Pancreas (tissue), 10 donors: ENCODE data around the gene RAD17. TPM values are rescaled to one million over a fixed set of nuclear protein-coding genes. Genes with fewer than 3 reads are reported as not detected.
A peak's percentile ranks its signal among the peaks of the same experiment; 100 is the strongest.
"Not testable (repeated sequence)": the region's sequence is repeated elsewhere in the genome, so short reads cannot be mapped to it uniquely, and the experiment has no call there.

Experiments
- ATAC-seq, 4 donors: fragments of 200-7000 bp; cut with Tn5 transposase; one replicate each; pipeline versions ENCODE4 v1.8.0 to v1.9.1; 2020; ENCODE audit warnings: mild to moderate bottlenecking in 4 of 4, moderate library complexity in 4 of 4
- DNase-seq, 6 donors: peaks; one replicate each; pipeline ENCODE4 v3.0.0-alpha.2; 2020
- FAIRE-seq: peaks from 2 replicates; lab custom pipeline; 2012; peaks lifted over from hg19 to GRCh38; lab: Jason Lieb, UNC
- H3K27ac ChIP-seq, 4 donors: fragments of 200-600 bp; sonication (generic); 1 replicate in 3 of 4; 2 replicates in 1 of 4; pipeline versions ENCODE4 v1.5.0 to v1.8.0; 2020
- H3K27me3 ChIP-seq, 4 donors: fragments of 200-600 bp; one replicate each; pipeline ENCODE4 v1.8.0; 2021
- H3K36me3 ChIP-seq, 3 donors: fragments of 200-600 bp; sonication (generic) in 1 of 3; one replicate each; pipeline versions ENCODE4 v1.5.0 to v1.8.0; 2020 to 2021
- H3K4me1 ChIP-seq, 3 donors: fragments of 200-600 bp; one replicate each; pipeline ENCODE4 v1.8.0; 2021
- H3K4me3 ChIP-seq, 4 donors: fragments of 200-600 bp; sonication (generic) in 2 of 4; one replicate each; pipeline versions ENCODE4 v1.5.0 to v1.8.0; 2020 to 2021
- H3K9me3 ChIP-seq, 4 donors: fragments of 200-600 bp; one replicate each; pipeline ENCODE4 v1.8.0; 2021
- WGBS, 2 donors: extraction: QIAGEN DNeasy Blood & Tissue Kit; methylation state at CpG; one replicate each; pipeline ENCODE4 v1.1.7; 2013; 5-methylcytosine and 5-hydroxymethylcytosine counted together
- intact Hi-C, 3 donors: fragments of 100-400 bp; cut with DNase I; formaldehyde crosslinking; loops; one replicate each; pipeline versions ENCODE4 v1.11.1 to v1.14.2; 2022
- polyA plus RNA-seq, 2 donors: library from polyadenylated mRNA; stranded (reverse); fragments of 200-250 nt; gene quantifications; one replicate each; pipeline ENCODE4 v1.2.3, GENCODE V29; 2013
- total RNA-seq, 6 donors: library from RNA; stranded (reverse); fragmentation: NEBNext Ultra II Directional in 4 of 6; extraction: Animal tissue kit (Norgen Biotek cat#: 25700) in 4 of 6; gene quantifications; one replicate each; pipeline versions ENCODE4 v1.2.1 to v1.2.4, GENCODE V29; 2021 to 2023
- TF ChIP-seq, protein P1 (sequence below), 4 donors: fragments of 200-600 bp; sonication (generic) in 3 of 4; IDR thresholded peaks; one replicate each; pipeline versions ENCODE4 v1.5.0 to v1.8.0; 2021; ENCODE audit warnings: antibody characterized with exemption in 4 of 4
- donor health status: healthy with polysubstance abuse.
- donor health status: DM: no; HTN: no; CAD: no; lungs with moderate emphysema.
- donor health status: DM: no; HTN: no; CAD: no.
- donor health status: control.
- donor health status: control.
- donor health status: Bipolar disorder and iron deficiency.
- donor health status: DM: yes; HTN: yes; CAD: no.
- donor health status: DM: no; HTN: no; CAD: no.
- donor health status: DM: no; HTN: no; CAD: no.
- donor health status: DM: yes; HTN: yes; CAD: no.

RAD17 gene
- total and polyA plus RNA-seq, 8 donors, result 8.0 to 16.8 (median 11.3) TPM

DNA sequence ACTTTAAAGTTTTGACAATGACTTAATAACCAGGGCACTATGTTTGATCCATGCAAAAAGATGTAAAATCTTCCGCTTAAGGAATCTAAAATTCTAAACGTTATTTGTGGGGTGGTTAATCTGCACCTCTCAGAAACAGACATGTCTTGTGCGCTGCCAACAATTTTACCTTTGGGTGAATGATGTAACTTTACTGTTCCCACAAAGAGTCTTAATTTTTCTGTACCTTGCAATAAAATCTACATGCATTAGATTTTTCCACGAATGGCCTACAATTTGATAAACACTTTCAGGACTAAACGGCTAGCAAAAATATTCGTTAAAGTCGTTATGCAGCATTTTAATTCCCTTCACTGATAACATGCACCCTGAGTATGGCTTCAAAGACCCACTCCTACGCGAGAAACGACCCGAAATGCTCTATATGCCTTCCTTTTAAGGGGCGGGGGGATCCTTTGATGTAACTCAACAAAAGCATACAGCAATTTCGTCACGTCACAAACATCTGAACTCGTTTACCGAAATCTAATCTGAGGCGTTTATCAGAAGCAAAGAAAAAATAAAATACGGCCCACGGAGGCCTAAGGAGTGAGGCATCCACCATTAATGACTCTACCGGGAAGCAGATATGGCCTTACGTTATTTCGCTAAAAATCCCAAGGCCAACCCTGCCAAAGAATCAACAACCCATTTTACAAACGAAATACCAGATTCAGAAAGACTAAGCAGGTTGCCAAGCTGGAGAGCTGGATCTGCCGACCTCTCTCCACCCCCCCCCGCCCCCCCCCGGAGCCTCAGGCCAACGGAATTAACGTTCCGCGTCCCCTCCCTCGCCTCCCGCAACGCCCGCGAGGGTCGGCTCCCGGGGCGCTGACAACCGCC lies 919 bp upstream of the RAD17 start:
- Histone ChIP-seq H3K4me3 (peak overlapping the region; percentile 66 to 85 (median 73)), H3K36me3 (peaks cover 0 to 17% (median 9%) of the 10 kb centered on the region in 3 donors), H3K4me1 (peaks cover 5 to 18% (median 6%) of the 10 kb centered on the region in 3 donors), H3K9me3 (no peaks in the 10 kb centered on the region), H3K27me3 (no peaks in the 10 kb centered on the region), H3K27ac (peak overlapping the region; percentile 98 to 100 (median 99))
- FAIRE-seq (no peak), DNase-seq (no peak), ATAC-seq (peak; percentile 42 to 62 (median 55))
- TF ChIP-seq, protein P1, sequence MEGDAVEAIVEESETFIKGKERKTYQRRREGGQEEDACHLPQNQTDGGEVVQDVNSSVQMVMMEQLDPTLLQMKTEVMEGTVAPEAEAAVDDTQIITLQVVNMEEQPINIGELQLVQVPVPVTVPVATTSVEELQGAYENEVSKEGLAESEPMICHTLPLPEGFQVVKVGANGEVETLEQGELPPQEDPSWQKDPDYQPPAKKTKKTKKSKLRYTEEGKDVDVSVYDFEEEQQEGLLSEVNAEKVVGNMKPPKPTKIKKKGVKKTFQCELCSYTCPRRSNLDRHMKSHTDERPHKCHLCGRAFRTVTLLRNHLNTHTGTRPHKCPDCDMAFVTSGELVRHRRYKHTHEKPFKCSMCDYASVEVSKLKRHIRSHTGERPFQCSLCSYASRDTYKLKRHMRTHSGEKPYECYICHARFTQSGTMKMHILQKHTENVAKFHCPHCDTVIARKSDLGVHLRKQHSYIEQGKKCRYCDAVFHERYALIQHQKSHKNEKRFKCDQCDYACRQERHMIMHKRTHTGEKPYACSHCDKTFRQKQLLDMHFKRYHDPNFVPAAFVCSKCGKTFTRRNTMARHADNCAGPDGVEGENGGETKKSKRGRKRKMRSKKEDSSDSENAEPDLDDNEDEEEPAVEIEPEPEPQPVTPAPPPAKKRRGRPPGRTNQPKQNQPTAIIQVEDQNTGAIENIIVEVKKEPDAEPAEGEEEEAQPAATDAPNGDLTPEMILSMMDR (IDR thresholded peaks at IDR 0.05), result no peak
- 2% methylated on average over 27 to 39 of the region's 39 CpGs for WGBS, 2 donors
- intact Hi-C loops, result no loop called here

- WGBS, 2 donors, result 0 to 1% methylated on average over 16 of the region's 16 CpGs
- Histone ChIP-seq H3K4me3 (peak overlapping the region; percentile 66 to 85 (median 73)), H3K27ac (peak overlapping the region in 2 of 4 donors; percentile 98 to 100), H3K4me1 (peaks cover 5 to 18% (median 6%) of the 10 kb centered on the region in 3 donors), H3K36me3 (peaks cover 0 to 17% (median 9%) of the 10 kb centered on the region in 3 donors)
- intact Hi-C loops, ATAC-seq, H3K27me3 ChIP-seq, FAIRE-seq, DNase-seq, H3K9me3 ChIP-seq: not testable (repeated sequence)
Observed at GRCh38 chr5:69370335-69370734, 717 bp downstream of the RAD17 start.

- TF ChIP-seq, protein P1 (IDR thresholded peaks at IDR 0.05), result no peak
- ATAC-seq (no peak), FAIRE-seq (no peak), DNase-seq (no peak)
- H3K27me3 ChIP-seq, result no peaks in the 10 kb centered on the region
- no peak overlapping the region for H3K4me3 ChIP-seq
- no peaks in the 10 kb centered on the region for H3K9me3 ChIP-seq
- 95 to 96% methylated on average over 5 of the region's 5 CpGs for WGBS, 2 donors
- peaks cover 0 to 20% (median 0%) of the 10 kb centered on the region in 3 donors for H3K36me3 ChIP-seq
- intact Hi-C loops, result no loop called here
- peaks cover 5 to 16% (median 6%) of the 10 kb centered on the region in 3 donors for H3K4me1 ChIP-seq
- no peak overlapping the region for H3K27ac ChIP-seq
Observed at GRCh38 chr5:69372394-69372793, 2.8 kb downstream of the RAD17 start.

DNA sequence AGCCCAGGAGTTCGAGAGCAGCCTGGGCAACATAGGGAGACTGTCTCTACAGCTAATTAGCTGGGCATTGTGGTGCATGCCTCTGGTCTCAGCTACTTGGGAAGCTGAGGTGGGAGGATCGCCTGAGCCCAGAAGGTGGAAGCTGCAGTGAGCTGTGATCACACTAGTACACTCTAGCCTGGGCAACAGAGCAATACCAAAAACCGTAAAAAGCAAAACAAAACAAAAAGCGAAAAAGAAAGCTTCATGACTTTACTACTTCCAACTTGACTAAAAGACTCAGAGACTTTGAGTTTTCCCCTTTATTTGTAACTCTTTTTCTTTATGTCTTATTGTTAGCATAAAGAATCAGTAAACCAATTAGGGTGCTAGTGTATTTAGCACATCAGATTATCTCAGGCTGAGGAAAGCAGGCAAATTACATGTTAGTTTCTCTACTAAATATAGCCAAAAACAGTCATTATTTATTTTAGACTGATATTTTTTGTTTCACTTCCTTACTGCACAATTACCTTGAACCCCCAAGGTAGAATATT lies 5.4 kb downstream of the RAD17 start:
- TF ChIP-seq, protein P1 (IDR thresholded peaks at IDR 0.05), result no peak
- intact Hi-C loops, result no loop called here
- peaks cover 0 to 20% (median 0%) of the 10 kb centered on the region in 3 donors for H3K36me3 ChIP-seq
- peaks cover 0 to 6% (median 5%) of the 10 kb centered on the region in 3 donors for H3K4me1 ChIP-seq
- H3K27me3 ChIP-seq, result no peaks in the 10 kb centered on the region
- ATAC-seq, result no peak
- FAIRE-seq, result no peak
- no peak overlapping the region for H3K27ac ChIP-seq
- H3K4me3 ChIP-seq, result no peak overlapping the region
- H3K9me3 ChIP-seq, result no peaks in the 10 kb centered on the region
- 92 to 93% methylated on average over 4 of the region's 4 CpGs for WGBS, 2 donors
- DNase-seq, result no peak

DNA sequence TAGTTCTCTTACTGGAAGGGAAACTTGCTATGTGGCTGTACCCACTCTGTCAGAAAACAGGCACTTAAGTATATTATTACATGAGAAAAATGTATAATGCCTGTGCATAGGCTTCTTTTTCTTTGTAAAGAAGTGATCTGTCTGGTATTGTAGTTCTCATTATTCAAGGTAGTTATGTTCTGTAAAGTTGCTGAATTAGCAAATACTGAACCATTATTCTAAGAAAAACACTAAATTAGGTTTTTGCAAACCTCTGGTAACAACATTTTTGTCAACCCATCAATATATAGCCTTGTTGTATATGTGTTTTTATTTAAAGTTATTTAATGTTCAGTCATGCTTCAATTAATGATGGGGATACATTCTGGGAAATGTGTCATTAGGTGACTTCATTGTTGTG lies 8.8 kb downstream of the RAD17 start:
- Histone ChIP-seq H3K4me1 (no peaks in the 10 kb centered on the region), H3K4me3 (no peak overlapping the region), H3K27me3 (no peaks in the 10 kb centered on the region), H3K27ac (no peak overlapping the region), H3K36me3 (peaks cover 0 to 23% (median 0%) of the 10 kb centered on the region in 3 donors), H3K9me3 (no peaks in the 10 kb centered on the region)
- DNase-seq (no peak), ATAC-seq (no peak), FAIRE-seq (no peak)
- TF ChIP-seq, protein P1 (IDR thresholded peaks at IDR 0.05), result no peak
- intact Hi-C loops, result no loop called here
